Measurements from ENCODE around the gene SPATA9. TPM values are rescaled to one million over a fixed set of nuclear protein-coding genes. Genes with fewer than 3 reads are reported as not detected.

SPATA9 gene
- total RNA-seq, 3 donors from 2014 or later (not counting 1 experiment from before 2014, with no cell fraction given): 1.3 to 2.1 (median 2.0) TPM

GRCh38 chr5:95620870-95621838, 61.6 kb downstream of the SPATA9 start:
- H3K27me3 ChIP-seq (ENCODE audit: control insufficient read depth, insufficient read depth, low read length): no peaks in the 10 kb centered on the region
- no peaks in the 10 kb centered on the region for H3K9me3 Mint-ChIP-seq
- peak overlapping the region; percentile 30 for H3K4me3 ChIP-seq (ENCODE audit: low read length)
- H3K27ac ChIP-seq (ENCODE audit: low read length): no peak overlapping the region
- no peaks in the 10 kb centered on the region for H3K36me3 Mint-ChIP-seq
- peaks cover 32 to 36% of the 10 kb centered on the region in 2 donors for H3K4me1 Mint-ChIP-seq
- DNase-seq (peak; percentile 39 to 65), ATAC-seq (peak; percentile 52 to 67 (median 59))
- intact Hi-C loops (cut with micrococcal nuclease): loop anchor here (10.0 kb wide), 2 partner anchors 66 to 1564 kb away; partner anchors contain the start of genes ARSK, RIOK2 and SKIC3
- WGBS (ENCODE audit: insufficient coverage): 2% methylated on average over 92 of the region's 92 CpGs
- no peaks in the 10 kb centered on the region for H3K36me3 ChIP-seq (ENCODE audit: control insufficient read depth, insufficient read depth, low read length)
- H3K9me3 ChIP-seq (ENCODE audit: control insufficient read depth, insufficient read depth, low read length): no peaks in the 10 kb centered on the region
- peaks cover 20% of the 10 kb centered on the region for H3K4me1 ChIP-seq (ENCODE audit: control insufficient read depth, insufficient read depth, low read length)
- peak overlapping the region; percentile 90 for H3K4me3 Mint-ChIP-seq
- H3K27me3 Mint-ChIP-seq (ENCODE audit: low read depth in 2 of 2): no peaks in the 10 kb centered on the region
- TF ChIP-seq CTCF (IDR thresholded peaks at IDR 0.05): no peak
- peak overlapping the region; percentile 54 to 70 for H3K27ac Mint-ChIP-seq

- Mint-ChIP-seq H3K27ac (peak within 1 kb of the TSS; percentile 71 to 78), H3K4me3 (peak within 1 kb of the TSS; percentile 94), H3K27me3 (ENCODE audit: low read depth in 2 of 2) (no peaks in the 10 kb centered on the region), H3K4me1 (peaks cover 32 to 36% of the 10 kb centered on the region in 2 donors), H3K36me3 (no peaks in the 10 kb centered on the region), H3K9me3 (no peaks in the 10 kb centered on the region)
- under 1% methylated on average over 85 of the region's 85 CpGs for WGBS (ENCODE audit: insufficient coverage)
- intact Hi-C loops (cut with micrococcal nuclease): loop anchor here (10.0 kb wide), 2 partner anchors 65 to 1565 kb away; partner anchors contain the start of genes ARSK, RIOK2 and SKIC3
- peak within 1 kb of the TSS; percentile 66 for H3K4me3 ChIP-seq (ENCODE audit: low read length)
- TF ChIP-seq CTCF (IDR thresholded peaks at IDR 0.05): no peak
- H3K9me3 ChIP-seq (ENCODE audit: control insufficient read depth, insufficient read depth, low read length): no peaks in the 10 kb centered on the region
- H3K27ac ChIP-seq (ENCODE audit: low read length): no peak within 1 kb of the TSS
- H3K4me1 ChIP-seq (ENCODE audit: control insufficient read depth, insufficient read depth, low read length): peaks cover 20% of the 10 kb centered on the region
- DNase-seq (peak; percentile 57 to 80), ATAC-seq (peak; percentile 79 to 83 (median 81))
- H3K36me3 ChIP-seq (ENCODE audit: control insufficient read depth, insufficient read depth, low read length): no peaks in the 10 kb centered on the region
- no peaks in the 10 kb centered on the region for H3K27me3 ChIP-seq (ENCODE audit: control insufficient read depth, insufficient read depth, low read length)
Observed at GRCh38 chr5:95620030-95620869, 62.5 kb downstream of the SPATA9 start, which contains the start of gene GPR150. Gene GPR150 (plus strand): TSS chr5:95620087. CDS start chr5:95620276, 189 bp downstream.

- no peaks in the 10 kb centered on the region for H3K27me3 Mint-ChIP-seq (ENCODE audit: low read depth in 2 of 2)
- peak overlapping the region; percentile 94 for H3K4me3 Mint-ChIP-seq
- intact Hi-C loops (cut with micrococcal nuclease): loop anchor here (10.0 kb wide), 2 partner anchors 65 to 1565 kb away; partner anchors contain the start of genes ARSK, RIOK2 and SKIC3
- H3K9me3 Mint-ChIP-seq: no peaks in the 10 kb centered on the region
- no peaks in the 10 kb centered on the region for H3K9me3 ChIP-seq (ENCODE audit: control insufficient read depth, insufficient read depth, low read length)
- no peak for TF ChIP-seq CTCF (IDR thresholded peaks at IDR 0.05)
- no peaks in the 10 kb centered on the region for H3K36me3 ChIP-seq (ENCODE audit: control insufficient read depth, insufficient read depth, low read length)
- ATAC-seq: no peak
- H3K4me3 ChIP-seq (ENCODE audit: low read length): peak overlapping the region; percentile 66
- no peaks in the 10 kb centered on the region for H3K36me3 Mint-ChIP-seq
- no peak overlapping the region for H3K27ac ChIP-seq (ENCODE audit: low read length)
- peaks cover 20% of the 10 kb centered on the region for H3K4me1 ChIP-seq (ENCODE audit: control insufficient read depth, insufficient read depth, low read length)
- no peak for DNase-seq
- 11% methylated on average over 19 of the region's 19 CpGs for WGBS (ENCODE audit: insufficient coverage)
- H3K27ac Mint-ChIP-seq: peak overlapping the region; percentile 71 to 78
- H3K4me1 Mint-ChIP-seq: peaks cover 32 to 36% of the 10 kb centered on the region in 2 donors
- no peaks in the 10 kb centered on the region for H3K27me3 ChIP-seq (ENCODE audit: control insufficient read depth, insufficient read depth, low read length)
Observed at GRCh38 chr5:95619514-95620029, 63.2 kb downstream of the SPATA9 start.
